SIG-M5 treated with dmso at 0.1 percent for 504 hours (cell line): ENCODE measurements around the gene ABHD4.
"Not testable (repeated sequence)": the region's sequence is repeated elsewhere in the genome, so short reads cannot be mapped to it uniquely, and the experiment has no call there.

Experiments used
- DNase-seq: peaks from one replicate; lab custom pipeline; 2025; ENCODE audit not compliant: unreplicated experiment; lab: John Stamatoyannopoulos, UW

The ABHD4 gene

GRCh38 chr14:22561661-22562579 is 36.2 kb upstream of the ABHD4 start:
- DNase-seq, result peak; percentile 94

- DNase-seq, result no peak
These were observed 34.1 kb upstream of the ABHD4 start for GRCh38 chr14:22563987-22564386.

GRCh38 chr14:22564463-22564862 is 33.6 kb upstream of the ABHD4 start:
- DNase-seq, result no peak

- no peak for DNase-seq
These were observed 32.6 kb upstream of the ABHD4 start for GRCh38 chr14:22565391-22565945.

GRCh38 chr14:22566266-22566665 is 31.8 kb upstream of the ABHD4 start:
- DNase-seq, result not testable (repeated sequence)

GRCh38 chr14:22566845-22567244 is 31.3 kb upstream of the ABHD4 start:
- DNase-seq, result no peak

GRCh38 chr14:22567437-22567836 is 30.7 kb upstream of the ABHD4 start:
- DNase-seq, result no peak

GRCh38 chr14:22569106-22569736 is 28.9 kb upstream of the ABHD4 start:
- DNase-seq, result no peak

GRCh38 chr14:22569737-22570131 is 28.4 kb upstream of the ABHD4 start:
- DNase-seq, result no peak

- DNase-seq, result peak; percentile 91
These were observed 27.8 kb upstream of the ABHD4 start for GRCh38 chr14:22570132-22570949.

GRCh38 chr14:22572562-22573058 is 25.5 kb upstream of the ABHD4 start:
- DNase-seq, result peak; percentile 10

- DNase-seq, result no peak
These were observed 24.3 kb upstream of the ABHD4 start for GRCh38 chr14:22573804-22574203.

- DNase-seq, result no peak
These were observed 20.7 kb upstream of the ABHD4 start for GRCh38 chr14:22577334-22577908.

- no peak for DNase-seq
These were observed 18.9 kb upstream of the ABHD4 start for GRCh38 chr14:22579236-22579635.

GRCh38 chr14:22579881-22580280 is 18.2 kb upstream of the ABHD4 start:
- DNase-seq, result no peak

- no peak for DNase-seq
These were observed 17.5 kb upstream of the ABHD4 start for GRCh38 chr14:22580625-22581024.

GRCh38 chr14:22583994-22584393 is 14.1 kb upstream of the ABHD4 start:
- DNase-seq, result no peak

- no peak for DNase-seq
These were observed 10.9 kb upstream of the ABHD4 start for GRCh38 chr14:22587247-22587646.

- DNase-seq, result not testable (repeated sequence)
These were observed 10.2 kb upstream of the ABHD4 start for GRCh38 chr14:22587677-22588422.

- no peak for DNase-seq
These were observed 9.5 kb upstream of the ABHD4 start for GRCh38 chr14:22588526-22589095.
